Muscle of leg (tissue), 11 donors: ENCODE data around the gene TATDN2. TPM values are rescaled to one million over a fixed set of nuclear protein-coding genes. Genes with fewer than 3 reads are reported as not detected.
A peak's percentile ranks its signal among the peaks of the same experiment; 100 is the strongest.
"Not testable (repeated sequence)": the region's sequence is repeated elsewhere in the genome, so short reads cannot be mapped to it uniquely, and the experiment has no call there.

Source experiments
- DNase-seq: peaks from one replicate; pipeline ENCODE4 v3.0.0; 2013
- H3K27ac ChIP-seq: one replicate; pipeline ENCODE4 v1.5.1; 2013; ENCODE audit warnings: mild to moderate bottlenecking, low read length, control low read depth
- H3K27me3 ChIP-seq: one replicate; pipeline ENCODE4 v1.6.1; 2013; ENCODE audit warnings: low read length; ENCODE audit not compliant: control insufficient read depth, insufficient read depth
- H3K36me3 ChIP-seq: one replicate; pipeline ENCODE4 v1.6.1; 2013; ENCODE audit warnings: low read length; ENCODE audit not compliant: control insufficient read depth, insufficient read depth
- H3K4me1 ChIP-seq: one replicate; pipeline ENCODE4 v1.6.1; 2013; ENCODE audit warnings: low read length; ENCODE audit not compliant: control insufficient read depth, insufficient read depth
- H3K4me3 ChIP-seq: one replicate; pipeline ENCODE4 v1.5.1; 2013; ENCODE audit warnings: low read length, control low read depth
- H3K9me3 ChIP-seq: replicated peaks from 2 replicates; pipeline ENCODE4 v1.6.1; 2013; ENCODE audit warnings: low read depth, low read length; ENCODE audit not compliant: control insufficient read depth
- WGBS: methylation state at CpG from one replicate; pipeline ENCODE4 v1.1.5; 2013; ENCODE audit warnings: missing lambda C conversion rate; ENCODE audit not compliant: insufficient coverage; 5-methylcytosine and 5-hydroxymethylcytosine counted together
- polyA plus RNA-seq, 8 donors: library from polyadenylated mRNA; unstranded; fragments of 120-200 nt; gene quantifications; one replicate each; pipeline versions ENCODE4 v1.2.1 to v1.2.3, GENCODE V29; 2013; ENCODE audit warnings: inconsistent platforms in 1 of 8, low replicate concordance in 1 of 8; ENCODE audit not compliant: insufficient read length in 8 of 8, insufficient read depth in 1 of 8
- total RNA-seq: library from RNA; stranded (reverse); fragments of 120-200 nt; gene quantifications from one replicate; pipeline ENCODE4 v1.2.4, GENCODE V29; 2013

TATDN2 gene
- total and polyA plus RNA-seq, 9 donors, result 8.2 to 25.3 (median 19.4) TPM

GRCh38 chr3:10289787-10290355 lies 41.6 kb downstream of the TATDN2 start:
- H3K27ac ChIP-seq, result no peak overlapping the region
- H3K4me1 ChIP-seq, result no peaks in the 10 kb centered on the region
- no peaks in the 10 kb centered on the region for H3K27me3 ChIP-seq
- no peak overlapping the region for H3K4me3 ChIP-seq
- WGBS, result 86% methylated on average over 1 of the region's 9 CpGs
- peaks cover 38% of the 10 kb centered on the region for H3K36me3 ChIP-seq
- no peaks in the 10 kb centered on the region for H3K9me3 ChIP-seq
- no peak for DNase-seq

GRCh38 chr3:10290481-10291176 lies 42.4 kb downstream of the TATDN2 start:
- WGBS, result 46% methylated on average over 16 of the region's 18 CpGs
- Histone ChIP-seq H3K4me1 (no peaks in the 10 kb centered on the region), H3K27ac (no peak overlapping the region), H3K36me3 (peaks cover 36% of the 10 kb centered on the region), H3K27me3 (no peaks in the 10 kb centered on the region), H3K9me3 (no peaks in the 10 kb centered on the region), H3K4me3 (no peak overlapping the region)
- no peak for DNase-seq

- no peaks in the 10 kb centered on the region for H3K4me1 ChIP-seq
- no peaks in the 10 kb centered on the region for H3K9me3 ChIP-seq
- no peaks in the 10 kb centered on the region for H3K27me3 ChIP-seq
- H3K4me3 ChIP-seq, result no peak overlapping the region
- DNase-seq, result no peak
- no peak overlapping the region for H3K27ac ChIP-seq
- peaks cover 27% of the 10 kb centered on the region for H3K36me3 ChIP-seq
- WGBS, result 91% methylated on average over 6 of the region's 6 CpGs
Measured at GRCh38 chr3:10291641-10292040, 43.4 kb downstream of the TATDN2 start.

- no peak within 1 kb of the TSS for H3K4me3 ChIP-seq
- peak; percentile 32 for DNase-seq
- H3K36me3 ChIP-seq, result peaks cover 17% of the 10 kb centered on the region
- 77% methylated on average over 6 of the region's 12 CpGs for WGBS
- no peaks in the 10 kb centered on the region for H3K4me1 ChIP-seq
- no peaks in the 10 kb centered on the region for H3K9me3 ChIP-seq
- no peak within 1 kb of the TSS for H3K27ac ChIP-seq
- no peaks in the 10 kb centered on the region for H3K27me3 ChIP-seq
Measured at GRCh38 chr3:10292505-10293419, 44.5 kb downstream of the TATDN2 start, which contains the start of gene GHRL. Gene GHRL, minus strand, starts transcription at chr3:10292947. Its CDS starts 2,767 bp downstream, at chr3:10290180.

- WGBS, result 91% methylated on average over 11 of the region's 12 CpGs
- no peak for DNase-seq
- no peaks in the 10 kb centered on the region for H3K9me3 ChIP-seq
- H3K4me3 ChIP-seq, result no peak overlapping the region
- H3K27ac ChIP-seq, result no peak overlapping the region
- peaks cover 5% of the 10 kb centered on the region for H3K36me3 ChIP-seq
- H3K4me1 ChIP-seq, result no peaks in the 10 kb centered on the region
- no peaks in the 10 kb centered on the region for H3K27me3 ChIP-seq
Measured at GRCh38 chr3:10294030-10294586, 45.8 kb downstream of the TATDN2 start.

GRCh38 chr3:10298064-10298463 lies 49.8 kb downstream of the TATDN2 start:
- no CpG with 5 or more reads among the region's 1 CpG for whole genome bisulfite sequencing
- H3K36me3 ChIP-seq, result peaks cover 27% of the 10 kb centered on the region
- not testable (repeated sequence) for H3K27ac ChIP-seq, H3K4me1 ChIP-seq, H3K27me3 ChIP-seq, H3K4me3 ChIP-seq, DNase-seq, H3K9me3 ChIP-seq

GRCh38 chr3:10299175-10299574 lies 50.9 kb downstream of the TATDN2 start:
- no CpG with 5 or more reads among the region's 2 CpGs for WGBS
- Histone ChIP-seq H3K27me3 (no peaks in the 10 kb centered on the region), H3K36me3 (peaks cover 38% of the 10 kb centered on the region), H3K4me3 (no peak overlapping the region), H3K27ac (no peak overlapping the region), H3K9me3 (no peaks in the 10 kb centered on the region), H3K4me1 (no peaks in the 10 kb centered on the region)
- no peak for DNase-seq

GRCh38 chr3:10299679-10300078 lies 51.4 kb downstream of the TATDN2 start:
- H3K27me3 ChIP-seq, result no peaks in the 10 kb centered on the region
- 30% methylated on average over 5 of the region's 6 CpGs for WGBS
- no peak overlapping the region for H3K4me3 ChIP-seq
- no peaks in the 10 kb centered on the region for H3K9me3 ChIP-seq
- DNase-seq, result no peak
- H3K36me3 ChIP-seq, result peaks cover 44% of the 10 kb centered on the region
- H3K27ac ChIP-seq, result no peak overlapping the region
- H3K4me1 ChIP-seq, result no peaks in the 10 kb centered on the region

GRCh38 chr3:10300087-10300486 lies 51.8 kb downstream of the TATDN2 start:
- no peaks in the 10 kb centered on the region for H3K27me3 ChIP-seq
- DNase-seq, result no peak
- H3K27ac ChIP-seq, result no peak overlapping the region
- no peak overlapping the region for H3K4me3 ChIP-seq
- no peaks in the 10 kb centered on the region for H3K9me3 ChIP-seq
- WGBS, result 74% methylated on average over 9 of the region's 9 CpGs
- H3K36me3 ChIP-seq, result peaks cover 48% of the 10 kb centered on the region
- no peaks in the 10 kb centered on the region for H3K4me1 ChIP-seq

- WGBS, result 97% methylated on average over 5 of the region's 9 CpGs
- DNase-seq, result no peak
- H3K36me3 ChIP-seq, result peaks cover 70% of the 10 kb centered on the region
Measured at GRCh38 chr3:10303105-10303504, 54.8 kb downstream of the TATDN2 start.

More at GRCh38 chr3:10303105-10303504, 54.8 kb downstream of the TATDN2 start:
- Histone ChIP-seq H3K4me1 (no peaks in the 10 kb centered on the region), H3K27me3 (no peaks in the 10 kb centered on the region), H3K27ac (no peak overlapping the region), H3K9me3 (no peaks in the 10 kb centered on the region), H3K4me3 (no peak overlapping the region)
